ACHN (cell line): ENCODE measurements around the gene KRT10.

ENCODE experiments used
- DNase-seq: peaks from one replicate; pipeline ENCODE4 v3.0.0-alpha.2; 2015
- in situ Hi-C: cut with HindIII; loops from 2 replicates; pipeline ENCODE4 v1.10.0; 2017; ENCODE audit warnings: low sequenced_read_pairs, low pct_ligation_motif_present, low pct_unique_long_range_greater_than_20kb

Gene KRT10

DNA sequence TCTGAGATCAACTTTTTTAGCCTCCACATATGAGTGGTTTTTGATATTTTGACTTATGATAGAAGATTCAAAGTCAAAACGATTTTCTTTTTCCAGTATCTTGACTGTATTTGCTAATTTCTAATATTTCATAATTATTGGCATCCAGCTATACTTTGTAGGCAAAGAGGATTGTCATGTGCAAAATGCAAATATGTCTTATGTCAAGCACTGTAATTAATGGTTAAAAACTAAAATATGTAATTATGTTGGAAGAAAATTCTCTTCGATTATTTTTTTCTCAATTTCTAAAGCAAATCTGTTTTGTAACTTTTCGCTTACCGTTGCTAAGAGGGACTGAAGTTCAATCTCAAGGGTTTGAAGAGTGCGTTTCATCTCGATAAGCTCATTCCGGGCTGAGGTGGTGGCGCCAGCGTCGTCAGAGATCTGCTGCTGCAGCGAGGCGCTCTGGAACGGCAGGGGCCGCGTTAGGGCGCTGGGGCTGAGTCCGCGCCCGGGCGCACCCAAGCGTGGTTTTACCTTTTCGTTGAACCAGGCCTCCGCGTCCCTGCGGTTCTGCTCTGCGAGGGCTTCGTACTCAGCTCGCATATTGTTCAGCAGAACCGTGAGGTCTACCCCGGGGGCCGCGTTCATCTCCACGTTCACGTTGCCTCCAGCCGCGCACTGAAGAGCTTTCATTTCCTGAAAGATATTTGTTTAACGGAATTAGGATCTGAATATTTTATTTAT is 43.1 kb downstream of the KRT10 start:
- no peak for DNase-seq
- in situ Hi-C loops = loop anchor here (25.0 kb wide), 1 partner anchor 167 kb away; no protein-coding TSS in a partner anchor

DNA sequence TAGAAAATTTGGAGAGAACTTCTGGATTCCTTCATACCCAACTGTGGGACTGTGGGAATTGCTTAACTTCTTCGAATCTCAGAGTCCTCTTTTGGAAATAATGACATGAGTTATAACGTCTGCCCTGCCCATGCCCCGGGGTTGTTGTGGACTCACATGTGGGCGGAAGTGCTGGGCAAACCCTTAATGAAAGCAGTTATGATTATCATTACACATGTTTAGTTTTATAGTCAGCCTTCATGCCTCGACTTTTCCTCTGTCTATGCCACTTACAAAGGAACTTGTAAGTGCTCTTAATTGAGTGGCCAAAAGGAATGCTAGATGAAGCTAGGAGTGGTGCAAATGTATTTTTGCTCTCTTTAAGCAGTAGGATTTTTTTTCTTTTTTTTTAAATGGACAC is 44.0 kb downstream of the KRT10 start:
- DNase-seq = no peak

DNA sequence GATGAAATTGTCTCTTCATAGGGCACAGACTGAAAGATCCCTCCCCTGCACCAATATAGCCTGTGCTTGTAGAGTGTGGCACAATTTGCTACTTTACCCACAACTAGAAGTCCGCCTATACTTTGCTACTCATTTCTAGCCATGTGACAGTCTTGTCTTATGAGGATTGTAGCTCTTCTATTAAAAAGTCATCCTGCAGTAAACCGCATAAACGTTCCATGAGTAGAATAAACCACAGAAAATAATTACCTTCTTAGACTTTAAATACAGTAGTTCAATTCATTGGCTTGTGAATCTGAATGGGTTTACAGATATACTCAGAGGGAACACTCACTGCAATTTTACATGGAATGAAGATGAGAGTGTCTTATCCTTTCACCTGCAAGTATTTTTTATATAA is 44.4 kb downstream of the KRT10 start:
- DNase-seq = no peak

More for the DNA sequence above, 44.0 kb downstream of the KRT10 start:
- in situ Hi-C loops = loop anchor here (25.0 kb wide), 1 partner anchor 166 kb away; no protein-coding TSS in a partner anchor

DNA sequence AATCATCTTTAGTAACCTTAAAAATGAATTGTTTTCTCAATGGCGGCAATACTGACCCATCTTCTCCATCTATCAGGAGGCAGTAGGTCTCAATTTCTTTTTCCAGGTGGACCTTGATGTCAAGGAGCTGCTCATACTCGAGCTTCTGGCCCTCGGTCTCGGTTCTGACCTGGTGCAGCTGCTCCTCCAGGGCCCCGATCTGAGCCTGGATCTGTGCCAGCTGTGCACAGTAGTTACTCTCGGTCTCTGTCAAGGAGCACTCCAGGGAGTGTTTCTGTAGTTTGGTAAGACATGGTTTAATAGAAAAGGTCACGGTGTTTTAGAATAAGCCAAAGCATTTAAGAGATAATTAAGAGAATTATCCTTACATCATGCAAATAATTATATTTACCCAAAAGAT is 45.0 kb downstream of the KRT10 start:
- DNase-seq = no peak
- in situ Hi-C loops = loop anchor here (25.0 kb wide), 1 partner anchor 165 kb away; no protein-coding TSS in a partner anchor

More for the DNA sequence above, 44.4 kb downstream of the KRT10 start:
- in situ Hi-C loops = loop anchor here (25.0 kb wide), 1 partner anchor 166 kb away; no protein-coding TSS in a partner anchor

DNA sequence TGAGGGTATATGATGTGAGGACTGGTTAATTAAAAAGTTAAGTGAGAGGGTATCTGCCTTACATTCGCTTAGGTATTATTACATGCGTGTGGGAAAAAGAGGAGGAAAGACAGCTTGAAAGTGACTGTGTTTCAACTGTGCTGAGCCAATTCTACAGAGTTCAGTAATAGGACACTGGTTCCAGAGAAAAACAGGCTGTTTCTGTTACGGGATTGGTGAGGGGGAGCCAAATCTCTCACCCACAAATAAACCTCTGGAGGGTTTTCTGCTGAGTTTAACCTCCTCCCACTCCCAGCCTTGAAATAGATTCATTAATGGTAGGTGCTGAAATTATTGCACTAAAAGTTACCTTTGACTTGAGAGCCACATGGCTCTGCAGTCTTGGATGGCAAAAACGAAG is 46.5 kb downstream of the KRT10 start:
- no peak for DNase-seq
- in situ Hi-C loops = loop anchor here (25.0 kb wide), 1 partner anchor 164 kb away; no protein-coding TSS in a partner anchor

DNA sequence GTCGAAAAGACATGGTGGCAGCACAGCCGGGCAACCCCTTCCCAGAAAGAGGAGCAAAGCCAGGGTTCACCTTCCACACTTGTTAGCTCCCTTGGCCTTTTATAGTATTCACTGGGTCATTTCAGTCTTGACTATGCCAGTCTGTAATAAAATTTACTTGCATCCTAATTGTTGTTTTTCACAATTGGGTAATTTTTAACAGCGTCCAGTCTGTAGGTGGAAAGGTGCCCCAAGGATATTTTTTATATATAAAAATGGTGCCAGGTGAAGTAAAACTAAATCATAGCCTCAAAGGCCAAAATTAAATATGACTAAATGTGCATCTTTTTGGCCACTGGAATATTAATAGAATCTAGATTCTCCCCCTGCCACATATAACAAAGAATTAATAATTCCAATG is 50.3 kb downstream of the KRT10 start, which contains the start of gene KRT26:
TSS of gene KRT26 (minus strand) at position 101 of the 400 bp plus-strand sequence. CDS start at position 13, 88 bp downstream.
- in situ Hi-C loops = no loop called here
- no peak for DNase-seq
